HG02571 (cell line): Measurements from ENCODE around the gene ZNF410.
"Not testable (repeated sequence)": the region's sequence is repeated elsewhere in the genome, so short reads cannot be mapped to it uniquely, and the experiment has no call there.

Experiments
- ATAC-seq: cut with Tn5 transposase; IDR thresholded peaks from one replicate; pipeline ENCODE4 v1.9.1; 2021; ENCODE audit warnings: mild to moderate bottlenecking, moderate library complexity; ENCODE audit not compliant: unreplicated experiment

Gene ZNF410

GRCh38 chr14:73884438-73885190 lies 2.0 kb upstream of the ZNF410 start:
- ATAC-seq, result no peak

GRCh38 chr14:73887318-73887616 lies 608 bp downstream of the ZNF410 start:
- no peak for ATAC-seq

DNA sequence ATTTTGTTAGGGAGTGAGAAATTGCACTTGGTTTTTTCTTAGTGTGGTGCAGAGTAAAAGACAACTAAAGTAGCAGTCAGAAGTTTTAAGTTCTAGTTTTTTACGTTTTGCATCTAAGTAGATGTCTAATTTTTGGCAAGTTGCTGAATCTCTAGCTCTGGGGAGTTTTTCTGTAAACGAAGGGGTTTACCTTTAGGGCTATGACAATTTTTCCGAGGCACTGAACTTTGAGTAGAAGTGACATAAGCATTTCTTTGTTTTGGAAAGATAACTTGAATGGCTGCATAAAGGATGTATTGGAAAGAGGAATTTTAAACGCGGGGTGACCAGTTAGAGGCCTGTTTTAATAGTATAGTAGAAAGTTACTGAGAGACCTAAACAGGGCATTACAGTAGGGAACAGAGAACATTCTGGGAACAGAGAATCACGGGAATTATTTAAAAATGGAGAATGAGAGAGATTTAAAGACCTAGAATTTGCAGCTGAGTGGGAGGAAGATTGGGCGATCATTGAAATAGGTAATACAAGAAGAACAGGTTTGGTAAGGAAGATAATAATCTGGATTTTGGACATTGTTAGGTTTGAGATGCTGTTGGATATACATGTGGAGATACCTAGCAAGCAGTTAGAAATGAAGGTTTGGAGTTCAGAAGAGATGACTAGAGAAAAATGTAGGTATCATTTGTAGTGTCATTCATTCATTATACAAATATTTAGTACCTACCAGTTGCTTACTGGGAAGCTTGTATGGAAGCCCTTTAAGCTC lies 1.2 kb downstream of the ZNF410 start:
- no peak for ATAC-seq

DNA sequence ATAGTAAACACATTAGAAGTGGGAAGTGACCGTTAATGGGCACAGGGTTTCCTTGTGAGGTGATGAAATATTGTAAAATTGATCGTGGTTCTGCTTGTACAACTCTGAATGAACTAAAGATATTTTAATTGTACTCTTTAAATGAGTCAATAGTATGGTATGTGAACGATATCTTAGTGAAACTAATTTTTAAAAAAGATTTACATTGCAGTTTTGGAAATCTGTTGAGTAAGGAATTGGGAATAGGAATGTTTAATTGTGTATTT lies 1.7 kb downstream of the ZNF410 start:
- ATAC-seq, result no peak

GRCh38 chr14:73888971-73889370 lies 2.3 kb downstream of the ZNF410 start:
- ATAC-seq, result no peak

DNA sequence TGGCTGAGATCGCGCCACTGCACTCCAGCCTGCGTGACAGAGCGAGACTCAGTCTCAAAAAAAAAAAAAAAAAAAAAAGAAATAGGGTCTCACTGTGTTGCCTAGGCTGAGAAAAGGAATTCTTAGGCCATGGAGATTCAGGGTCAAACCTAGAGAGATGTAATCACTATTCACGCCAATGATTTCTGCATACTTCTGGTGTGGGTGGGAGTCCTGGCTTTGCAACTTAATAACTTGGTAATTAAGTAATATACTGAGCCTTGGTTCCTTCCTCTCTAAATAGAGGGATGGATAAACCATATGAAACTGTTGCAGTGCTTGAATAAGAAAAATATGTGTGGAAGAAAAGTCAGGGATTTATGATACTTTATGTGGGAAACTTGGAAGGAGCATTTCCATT lies 2.7 kb downstream of the ZNF410 start:
- no peak for ATAC-seq

DNA sequence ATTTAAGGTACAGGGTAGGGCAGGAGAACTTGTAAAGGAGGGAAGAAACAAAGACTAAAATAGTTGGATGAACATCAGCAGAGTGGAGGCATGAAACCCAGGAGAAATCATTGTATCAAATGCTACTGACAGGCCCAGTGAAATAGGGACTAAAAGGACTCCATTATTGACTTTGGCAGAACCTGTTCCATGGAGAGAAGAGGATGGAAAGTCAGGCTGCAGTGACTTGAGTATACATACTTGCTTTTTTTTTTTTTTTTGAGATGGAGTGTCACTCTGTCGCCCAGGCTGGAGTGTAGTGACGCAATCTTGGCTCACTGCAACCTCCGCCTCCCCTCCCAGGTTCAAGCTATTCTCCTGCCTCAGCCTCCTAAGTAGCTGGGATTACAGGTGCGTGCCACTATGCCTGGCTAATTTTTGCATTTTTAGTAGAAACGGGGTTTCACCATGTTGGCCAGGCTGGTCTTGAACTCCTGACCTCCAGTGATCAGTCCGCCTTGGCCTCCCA lies 7.6 kb downstream of the ZNF410 start:
- ATAC-seq, result not testable (repeated sequence)

- no peak for ATAC-seq
These were observed 9.3 kb downstream of the ZNF410 start for GRCh38 chr14:73895939-73896338.

DNA sequence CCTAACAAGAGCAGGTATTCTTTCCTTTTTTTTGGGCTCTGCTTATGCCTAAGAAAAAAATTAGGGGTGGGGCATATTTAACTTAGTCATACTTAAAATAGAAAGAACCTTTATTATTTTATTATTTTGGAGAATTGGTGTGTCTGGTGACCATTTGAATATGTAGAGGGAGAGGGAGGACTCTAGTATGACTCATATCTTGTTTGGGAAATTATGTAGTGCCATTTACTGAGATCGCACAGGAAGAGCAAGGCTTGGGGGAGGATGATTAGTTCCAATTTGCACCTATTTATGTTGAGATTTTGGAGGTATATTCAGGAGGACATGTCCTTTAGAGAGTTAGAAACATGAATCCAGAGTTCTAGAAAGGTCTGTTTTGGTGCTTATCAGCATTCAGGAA lies 9.9 kb downstream of the ZNF410 start:
- no peak for ATAC-seq

DNA sequence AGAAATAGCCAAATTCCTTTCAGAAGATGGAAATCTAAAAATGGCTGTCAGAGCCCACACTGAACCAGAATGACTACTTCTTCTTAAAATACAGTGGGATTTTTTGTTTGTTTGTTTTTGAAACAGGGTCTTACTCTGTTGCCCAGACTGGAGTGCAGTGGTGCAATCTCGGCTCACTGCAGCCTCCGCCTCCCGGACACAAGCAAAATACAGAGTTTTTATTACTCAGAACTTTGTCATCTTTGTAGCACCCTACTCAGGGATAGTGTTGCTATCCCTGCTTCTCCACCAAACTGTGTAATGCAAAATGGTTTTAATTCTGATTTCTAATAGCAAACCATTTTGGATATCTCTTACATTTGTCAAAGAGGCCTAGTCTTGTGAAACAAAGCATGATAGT lies 16.4 kb downstream of the ZNF410 start:
- no peak for ATAC-seq

GRCh38 chr14:73909681-73910080 lies 23.0 kb downstream of the ZNF410 start:
- no peak for ATAC-seq

DNA sequence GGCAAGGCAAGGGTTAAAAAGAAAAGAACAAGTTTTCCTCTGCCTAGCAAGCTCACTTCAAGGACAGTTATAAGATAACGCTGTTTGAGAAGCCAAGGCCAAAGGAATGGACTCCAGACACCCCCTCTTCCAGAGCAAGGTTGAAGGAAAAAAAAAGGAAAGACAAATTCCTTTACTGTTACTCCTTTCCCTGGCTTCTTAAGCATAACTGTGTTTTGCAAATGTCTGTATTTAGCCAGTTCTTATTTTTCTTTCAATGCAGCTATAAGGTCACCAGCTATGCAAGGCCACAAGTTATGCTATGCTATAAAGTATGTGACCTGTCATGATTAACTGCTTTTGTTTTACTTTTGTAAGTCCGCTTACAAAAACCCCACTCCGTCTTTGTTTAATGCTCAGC lies 26.6 kb downstream of the ZNF410 start:
- no peak for ATAC-seq

DNA sequence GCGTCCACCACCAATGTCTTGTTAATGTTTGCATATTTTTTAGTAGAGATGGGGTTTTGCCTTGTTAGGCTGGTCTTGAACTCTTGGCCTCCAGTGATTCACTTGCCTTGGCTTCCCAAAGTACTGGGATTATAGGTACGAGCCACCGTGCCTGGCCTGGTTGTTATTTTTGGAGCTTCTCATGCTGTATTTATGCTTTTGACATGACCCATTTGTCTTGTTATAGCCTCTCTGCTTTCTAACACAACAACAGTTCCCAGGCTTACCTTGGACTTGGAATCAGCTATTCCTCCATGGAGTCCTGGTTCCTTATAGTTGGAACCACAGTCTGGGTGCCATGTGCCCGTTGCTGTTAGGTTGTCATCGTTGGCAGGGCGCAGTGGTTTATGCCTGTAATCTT lies 29.7 kb downstream of the ZNF410 start:
- no peak for ATAC-seq

DNA sequence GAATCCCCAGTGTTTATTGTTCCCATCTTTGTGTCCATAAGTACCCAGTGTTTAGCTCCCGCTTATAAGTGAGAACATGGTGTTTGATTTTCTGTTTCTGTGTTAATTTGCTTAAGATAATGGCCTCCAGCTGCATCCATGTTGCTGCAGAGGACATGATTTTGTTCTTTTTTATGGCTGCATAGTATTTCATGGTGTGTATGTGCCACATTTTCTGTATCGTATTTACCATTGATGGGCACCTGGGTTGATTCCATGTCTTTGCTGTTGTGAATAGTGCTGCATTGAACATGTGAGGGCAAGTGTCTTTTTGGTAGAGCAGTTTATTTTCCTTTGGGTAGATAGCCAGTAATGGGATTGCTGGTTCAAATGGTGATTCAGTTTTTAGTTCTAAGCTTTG lies 32.8 kb downstream of the ZNF410 start:
- not testable (repeated sequence) for ATAC-seq

GRCh38 chr14:73924337-73924736 lies 37.7 kb downstream of the ZNF410 start:
- no peak for ATAC-seq

DNA sequence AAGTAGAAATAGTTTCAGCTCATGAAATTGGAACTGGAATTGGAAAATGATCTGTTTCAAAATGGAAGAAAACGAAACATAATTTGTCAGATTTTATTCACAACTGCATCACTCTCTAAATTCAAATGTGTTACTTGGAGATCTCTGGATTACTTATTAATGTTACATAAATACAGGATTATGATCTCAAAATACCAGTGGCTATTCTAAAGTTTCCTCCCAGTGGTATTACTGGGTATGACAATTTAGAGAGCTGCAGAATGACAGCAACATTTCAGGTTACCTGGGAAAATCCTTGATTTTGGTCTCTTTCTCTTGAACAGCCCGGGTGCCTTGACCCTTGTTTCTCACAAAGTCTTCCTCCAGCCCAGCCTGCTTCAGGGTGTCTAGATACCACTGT lies 49.0 kb downstream of the ZNF410 start:
- ATAC-seq, result no peak

GRCh38 chr14:73936548-73936947 lies 49.9 kb downstream of the ZNF410 start:
- no peak for ATAC-seq

GRCh38 chr14:73937012-73937411 lies 50.4 kb downstream of the ZNF410 start:
- ATAC-seq, result no peak

- ATAC-seq, result no peak
These were observed 55.5 kb downstream of the ZNF410 start for GRCh38 chr14:73942180-73942579.

- no peak for ATAC-seq
These were observed 56.4 kb downstream of the ZNF410 start for GRCh38 chr14:73943083-73943482.

DNA sequence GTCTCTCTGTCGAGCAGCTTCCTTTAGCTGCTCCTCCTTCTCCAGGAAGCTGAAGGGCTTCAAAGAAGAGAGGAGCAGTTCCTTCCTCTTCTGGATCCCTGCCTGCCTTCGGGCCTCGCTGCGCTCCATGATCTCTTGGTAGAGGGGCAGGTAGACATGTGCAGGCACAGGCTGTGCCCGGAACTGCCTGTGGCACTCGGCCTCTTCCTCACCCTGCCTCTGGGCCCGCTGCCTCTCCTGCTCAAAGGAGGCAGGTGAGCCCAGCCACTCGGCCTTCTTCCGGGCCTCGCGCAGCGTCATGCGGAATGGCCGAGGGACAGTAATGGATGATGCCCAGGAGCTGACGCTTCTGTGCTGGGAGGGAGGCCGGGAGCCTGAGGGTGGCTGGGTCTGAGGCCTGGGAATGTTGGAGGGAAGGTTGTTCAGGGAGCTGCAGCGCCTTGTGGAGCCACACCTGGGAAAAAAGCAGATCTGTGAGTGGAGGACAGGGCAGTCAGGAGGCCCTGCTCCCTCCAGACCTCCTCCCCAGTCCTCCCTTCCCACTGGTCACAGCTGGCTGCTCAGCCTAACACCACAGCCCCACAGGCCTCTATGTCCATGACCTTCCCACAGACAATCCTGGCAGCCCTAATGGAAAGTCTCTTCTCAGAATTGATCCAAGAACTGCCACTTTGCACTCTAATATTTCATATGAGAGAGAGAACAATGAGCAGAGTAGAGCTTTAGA lies 57.9 kb downstream of the ZNF410 start:
- ATAC-seq, result no peak

GRCh38 chr14:73945159-73945670 lies 58.6 kb downstream of the ZNF410 start:
- no peak for ATAC-seq
